HepG2 (cell line): ENCODE data around the gene FLG2.

ENCODE experiments used
- HDAC1 ChIP-seq: sonication (generic); formaldehyde crosslinking; IDR thresholded peaks from 2 replicates; pipeline ENCODE4 v1.5.1; 2020; ENCODE audit warnings: mild to moderate bottlenecking, missing genetic modification reagents
- HMG20A ChIP-seq: IDR thresholded peaks from 2 replicates; pipeline ENCODE4 v1.6.1; 2016; ENCODE audit warnings: borderline replicate concordance
- NCOA2 ChIP-seq: sonication (generic); formaldehyde crosslinking; IDR thresholded peaks from 2 replicates; pipeline ENCODE4 v1.8.0; 2022; ENCODE audit warnings: inconsistent platforms
- POLR2AphosphoS2 ChIP-seq: IDR thresholded peaks from 2 replicates; pipeline ENCODE4 v1.6.1; 2011; ENCODE audit warnings: low read depth, low read length, improper control_type of control experiment
- POLR2AphosphoS5 ChIP-seq: IDR thresholded peaks from 2 replicates; pipeline ENCODE4 v1.6.1; 2012; ENCODE audit warnings: low read depth, low read length
- TGIF2 ChIP-seq: IDR thresholded peaks from 2 replicates; pipeline ENCODE4 v1.6.1; 2016; ENCODE audit warnings: control low read depth, missing compliant biosample characterization
- ZZZ3 ChIP-seq: sonication (generic); formaldehyde crosslinking; IDR thresholded peaks from 2 replicates; pipeline ENCODE4 v1.4.0; 2020; ENCODE audit warnings: missing genetic modification reagents, mild to moderate bottlenecking, borderline replicate concordance
- TF ChIP-seq, protein P1 (sequence below): sonication (generic); formaldehyde crosslinking; IDR thresholded peaks from 2 replicates; pipeline ENCODE4 v1.4.0; 2020; ENCODE audit warnings: missing genetic modification reagents
- TF ChIP-seq, protein P2 (sequence below): sonication (generic); formaldehyde crosslinking; IDR thresholded peaks from 2 replicates; pipeline ENCODE4 v1.9.0; 2021; ENCODE audit warnings: missing genetic modification reagents, borderline replicate concordance
- TF ChIP-seq, protein P3 (sequence below): sonication (generic); formaldehyde crosslinking; IDR thresholded peaks from 2 replicates; pipeline ENCODE4 v1.5.0; 2020; ENCODE audit warnings: mild to moderate bottlenecking, missing genetic modification reagents, moderate library complexity
- TF ChIP-seq, protein P4 (sequence below): sonication (generic); formaldehyde crosslinking; IDR thresholded peaks from 2 replicates; pipeline ENCODE4 v1.4.0; 2020; ENCODE audit warnings: missing genetic modification reagents

DNA sequence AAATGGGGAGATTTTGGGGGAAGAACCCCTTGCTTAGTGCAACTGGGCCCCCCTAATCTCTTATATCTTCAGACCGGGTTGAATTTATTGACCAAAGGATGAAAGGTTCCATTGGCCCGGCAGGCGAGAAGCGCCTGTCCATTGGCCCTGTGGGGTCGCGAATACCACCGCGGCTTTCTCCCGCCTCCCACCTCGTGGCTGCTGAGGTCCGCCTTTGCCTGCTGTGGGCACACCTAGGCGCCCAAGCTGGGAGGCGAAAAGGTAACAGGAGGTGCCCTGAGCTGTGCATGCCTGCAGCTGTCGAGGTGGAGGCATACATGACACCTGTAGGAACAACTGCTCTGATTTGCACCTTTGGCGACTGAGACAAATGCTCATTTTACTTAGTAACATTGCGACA is 21.1 kb upstream of the FLG2 start:
- TF ChIP-seq ZZZ3 (CRISPR knock-in tag) (no peak), HMG20A (CRISPR knock-in tag) (no peak), POLR2AphosphoS5 (no peak), POLR2AphosphoS2 (no peak), NCOA2 (CRISPR knock-in tag) (no peak), HDAC1 (CRISPR knock-in tag) (no peak), TGIF2 (CRISPR knock-in tag) (no peak)
- TF ChIP-seq, protein P1, sequence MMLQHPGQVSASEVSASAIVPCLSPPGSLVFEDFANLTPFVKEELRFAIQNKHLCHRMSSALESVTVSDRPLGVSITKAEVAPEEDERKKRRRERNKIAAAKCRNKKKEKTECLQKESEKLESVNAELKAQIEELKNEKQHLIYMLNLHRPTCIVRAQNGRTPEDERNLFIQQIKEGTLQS = no peak
- TF ChIP-seq, protein P2, sequence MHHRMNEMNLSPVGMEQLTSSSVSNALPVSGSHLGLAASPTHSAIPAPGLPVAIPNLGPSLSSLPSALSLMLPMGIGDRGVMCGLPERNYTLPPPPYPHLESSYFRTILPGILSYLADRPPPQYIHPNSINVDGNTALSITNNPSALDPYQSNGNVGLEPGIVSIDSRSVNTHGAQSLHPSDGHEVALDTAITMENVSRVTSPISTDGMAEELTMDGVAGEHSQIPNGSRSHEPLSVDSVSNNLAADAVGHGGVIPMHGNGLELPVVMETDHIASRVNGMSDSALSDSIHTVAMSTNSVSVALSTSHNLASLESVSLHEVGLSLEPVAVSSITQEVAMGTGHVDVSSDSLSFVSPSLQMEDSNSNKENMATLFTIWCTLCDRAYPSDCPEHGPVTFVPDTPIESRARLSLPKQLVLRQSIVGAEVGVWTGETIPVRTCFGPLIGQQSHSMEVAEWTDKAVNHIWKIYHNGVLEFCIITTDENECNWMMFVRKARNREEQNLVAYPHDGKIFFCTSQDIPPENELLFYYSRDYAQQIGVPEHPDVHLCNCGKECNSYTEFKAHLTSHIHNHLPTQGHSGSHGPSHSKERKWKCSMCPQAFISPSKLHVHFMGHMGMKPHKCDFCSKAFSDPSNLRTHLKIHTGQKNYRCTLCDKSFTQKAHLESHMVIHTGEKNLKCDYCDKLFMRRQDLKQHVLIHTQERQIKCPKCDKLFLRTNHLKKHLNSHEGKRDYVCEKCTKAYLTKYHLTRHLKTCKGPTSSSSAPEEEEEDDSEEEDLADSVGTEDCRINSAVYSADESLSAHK (CRISPR knock-in tag) = no peak
- TF ChIP-seq, protein P3, sequence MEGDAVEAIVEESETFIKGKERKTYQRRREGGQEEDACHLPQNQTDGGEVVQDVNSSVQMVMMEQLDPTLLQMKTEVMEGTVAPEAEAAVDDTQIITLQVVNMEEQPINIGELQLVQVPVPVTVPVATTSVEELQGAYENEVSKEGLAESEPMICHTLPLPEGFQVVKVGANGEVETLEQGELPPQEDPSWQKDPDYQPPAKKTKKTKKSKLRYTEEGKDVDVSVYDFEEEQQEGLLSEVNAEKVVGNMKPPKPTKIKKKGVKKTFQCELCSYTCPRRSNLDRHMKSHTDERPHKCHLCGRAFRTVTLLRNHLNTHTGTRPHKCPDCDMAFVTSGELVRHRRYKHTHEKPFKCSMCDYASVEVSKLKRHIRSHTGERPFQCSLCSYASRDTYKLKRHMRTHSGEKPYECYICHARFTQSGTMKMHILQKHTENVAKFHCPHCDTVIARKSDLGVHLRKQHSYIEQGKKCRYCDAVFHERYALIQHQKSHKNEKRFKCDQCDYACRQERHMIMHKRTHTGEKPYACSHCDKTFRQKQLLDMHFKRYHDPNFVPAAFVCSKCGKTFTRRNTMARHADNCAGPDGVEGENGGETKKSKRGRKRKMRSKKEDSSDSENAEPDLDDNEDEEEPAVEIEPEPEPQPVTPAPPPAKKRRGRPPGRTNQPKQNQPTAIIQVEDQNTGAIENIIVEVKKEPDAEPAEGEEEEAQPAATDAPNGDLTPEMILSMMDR = no peak
- TF ChIP-seq, protein P4, sequence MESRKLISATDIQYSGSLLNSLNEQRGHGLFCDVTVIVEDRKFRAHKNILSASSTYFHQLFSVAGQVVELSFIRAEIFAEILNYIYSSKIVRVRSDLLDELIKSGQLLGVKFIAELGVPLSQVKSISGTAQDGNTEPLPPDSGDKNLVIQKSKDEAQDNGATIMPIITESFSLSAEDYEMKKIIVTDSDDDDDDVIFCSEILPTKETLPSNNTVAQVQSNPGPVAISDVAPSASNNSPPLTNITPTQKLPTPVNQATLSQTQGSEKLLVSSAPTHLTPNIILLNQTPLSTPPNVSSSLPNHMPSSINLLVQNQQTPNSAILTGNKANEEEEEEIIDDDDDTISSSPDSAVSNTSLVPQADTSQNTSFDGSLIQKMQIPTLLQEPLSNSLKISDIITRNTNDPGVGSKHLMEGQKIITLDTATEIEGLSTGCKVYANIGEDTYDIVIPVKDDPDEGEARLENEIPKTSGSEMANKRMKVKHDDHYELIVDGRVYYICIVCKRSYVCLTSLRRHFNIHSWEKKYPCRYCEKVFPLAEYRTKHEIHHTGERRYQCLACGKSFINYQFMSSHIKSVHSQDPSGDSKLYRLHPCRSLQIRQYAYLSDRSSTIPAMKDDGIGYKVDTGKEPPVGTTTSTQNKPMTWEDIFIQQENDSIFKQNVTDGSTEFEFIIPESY (CRISPR knock-in tag) = no peak
